GM23338 (cell line): ENCODE data around the gene STK38. TPM values are rescaled to one million over a fixed set of nuclear protein-coding genes. Genes with fewer than 3 reads are reported as not detected.

Experiments used
- ATAC-seq: fragments of 200-7000 bp; cut with Tn5 transposase; 3 replicates; pipeline ENCODE4 v1.9.1; 2020
- DNase-seq: peaks from one replicate; pipeline ENCODE4 v3.0.0-alpha.2; 2015; ENCODE audit warnings: low spot score
- H2AFZ ChIP-seq: fragments of 200-600 bp; sonication (generic); 2 replicates; pipeline ENCODE4 v1.8.0; 2016; ENCODE audit warnings: antibody characterized with exemption, mild to moderate bottlenecking, moderate library complexity
- H3F3A ChIP-seq: fragments of 200-600 bp; sonication (generic); replicated peaks from 2 replicates; pipeline ENCODE4 v1.8.0; 2017; ENCODE audit warnings: antibody characterized with exemption, mixed run types, low read depth
- H3K27ac ChIP-seq: fragments of 200-600 bp; sonication (generic); 2 replicates; pipeline ENCODE4 v1.6.1; 2016; ENCODE audit warnings: low read depth
- H3K27me3 ChIP-seq: fragments of 200-600 bp; sonication (generic); 2 replicates; pipeline ENCODE4 v1.8.0; 2016; ENCODE audit warnings: mild to moderate bottlenecking, mixed run types, moderate library complexity; ENCODE audit not compliant: insufficient read depth
- H3K36me3 ChIP-seq: fragments of 200-600 bp; sonication (generic); 2 replicates; pipeline ENCODE4 v1.8.0; 2016; ENCODE audit warnings: mild to moderate bottlenecking; ENCODE audit not compliant: insufficient read depth
- H3K4me1 ChIP-seq: fragments of 200-600 bp; sonication (generic); 2 replicates; pipeline ENCODE4 v1.8.0; 2016; ENCODE audit warnings: mild to moderate bottlenecking, moderate library complexity; ENCODE audit not compliant: insufficient read depth
- H3K4me2 ChIP-seq: fragments of 200-600 bp; sonication (generic); 2 replicates; pipeline ENCODE4 v1.7.1; 2017; ENCODE audit warnings: mixed run types
- H3K4me3 ChIP-seq: fragments of 200-600 bp; sonication (generic); 2 replicates; pipeline ENCODE4 v1.6.1; 2016; ENCODE audit warnings: mixed run types
- H3K79me2 ChIP-seq: fragments of 200-600 bp; sonication (generic); replicated peaks from 2 replicates; pipeline ENCODE4 v1.8.0; 2017; ENCODE audit warnings: mild to moderate bottlenecking; ENCODE audit not compliant: insufficient read depth
- H3K9me2 ChIP-seq: fragments of 200-600 bp; sonication (generic); 2 replicates; pipeline ENCODE4 v1.8.0; 2017; ENCODE audit not compliant: insufficient read depth
- H4K20me1 ChIP-seq: fragments of 200-600 bp; sonication (generic); replicated peaks from 2 replicates; pipeline ENCODE4 v1.8.0; 2017; ENCODE audit warnings: mild to moderate bottlenecking; ENCODE audit not compliant: insufficient read depth
- H3K27ac Mint-ChIP-seq: 2 replicates; pipeline ENCODE4 v1.8.0; 2020; ENCODE audit warnings: inconsistent platforms, mild to moderate bottlenecking, moderate library complexity, mixed read lengths
- H3K27me3 Mint-ChIP-seq: 3 replicates; pipeline ENCODE4 v1.8.0; 2022; ENCODE audit warnings: low read depth, mild to moderate bottlenecking, moderate library complexity, mixed read lengths, inconsistent platforms; ENCODE audit not compliant: insufficient read depth, poor library complexity
- H3K36me3 Mint-ChIP-seq: 3 replicates; pipeline ENCODE4 v1.8.0; 2021; ENCODE audit warnings: low read depth, mild to moderate bottlenecking, inconsistent platforms, moderate library complexity, mixed read lengths
- H3K4me1 Mint-ChIP-seq: 3 replicates; pipeline ENCODE4 v1.8.0; 2020; ENCODE audit warnings: mild to moderate bottlenecking, inconsistent platforms, mixed read lengths
- H3K4me3 Mint-ChIP-seq: 3 replicates; pipeline ENCODE4 v1.8.0; 2021; ENCODE audit warnings: moderate library complexity, mild to moderate bottlenecking, inconsistent platforms, mixed read lengths
- H3K9me3 Mint-ChIP-seq: 3 replicates; pipeline ENCODE4 v1.8.0; 2020; ENCODE audit warnings: moderate library complexity, mild to moderate bottlenecking, inconsistent platforms, mixed read lengths
- CREB1 ChIP-seq: fragments of 250-450 bp; sonication (Bioruptor Pico); IDR thresholded peaks from 2 replicates; pipeline ENCODE4 v1.5.0; 2020; ENCODE audit warnings: low read depth, mild to moderate bottlenecking, moderate library complexity
- EZH2 ChIP-seq: fragments of 200-600 bp; sonication (generic); IDR thresholded peaks from one replicate; pipeline ENCODE4 v1.8.0; 2017; ENCODE audit warnings: antibody characterized with exemption, mild to moderate bottlenecking, low read depth; ENCODE audit not compliant: unreplicated experiment
- EZH2phosphoT487 ChIP-seq: fragments of 200-600 bp; sonication (generic); IDR thresholded peaks from one replicate; pipeline ENCODE4 v1.8.1; 2018; ENCODE audit warnings: antibody characterized with exemption; ENCODE audit not compliant: unreplicated experiment
- JUNB ChIP-seq: IDR thresholded peaks from one replicate; pipeline ENCODE4 v1.6.1; 2016; ENCODE audit warnings: antibody characterized with exemption; ENCODE audit not compliant: unreplicated experiment
- NANOG ChIP-seq: IDR thresholded peaks from 2 replicates; pipeline ENCODE4 v1.6.1; 2016; ENCODE audit warnings: antibody characterized with exemption, borderline replicate concordance
- STAT1 ChIP-seq: IDR thresholded peaks from one replicate; pipeline ENCODE4 v1.6.1; 2016; ENCODE audit warnings: antibody characterized with exemption; ENCODE audit not compliant: unreplicated experiment
- ZNF114 ChIP-seq: fragments of 250-450 bp; sonication (Bioruptor Pico); IDR thresholded peaks from 2 replicates; pipeline ENCODE4 v1.5.0; 2020; ENCODE audit warnings: mild to moderate bottlenecking, moderate library complexity
- ZNF331 ChIP-seq: fragments of 250-450 bp; sonication (Bioruptor Pico); IDR thresholded peaks from 2 replicates; pipeline ENCODE4 v1.5.0; 2020; ENCODE audit warnings: low read depth, mild to moderate bottlenecking, moderate library complexity
- polyA plus RNA-seq: library from polyadenylated mRNA; unstranded; fragments of >200 nt; fragmentation: Nextera tagmentation; extraction: Ambion mirVana; gene quantifications from 2 replicates; pipeline ENCODE4 v1.2.1, GENCODE V29; 2016
- total RNA-seq: library from RNA; depleted of rRNA; stranded (reverse); fragments of >200 nt; shearing (Covaris generic); gene quantifications from 2 replicates; pipeline ENCODE4 v1.2.3, GENCODE V29; 2014
- TF ChIP-seq, protein P1 (sequence below): fragments of 250-450 bp; sonication (Bioruptor Pico); IDR thresholded peaks from 2 replicates; pipeline ENCODE4 v1.5.0; 2020; ENCODE audit warnings: mild to moderate bottlenecking, moderate library complexity
- TF ChIP-seq, protein P2 (sequence below), 2 experiments: fragments of 200-600 bp in 1 of 2; sonication (generic) in 1 of 2; conservative IDR thresholded peaks; 2 replicates each; pipeline versions ENCODE4 v1.5.1 to v1.6.1; 2016 to 2017; ENCODE audit warnings: antibody characterized with exemption in 2 of 2, low read depth in 2 of 2, mild to moderate bottlenecking in 2 of 2, moderate library complexity in 1 of 2
- TF ChIP-seq, protein P3 (sequence below): IDR thresholded peaks from one replicate; pipeline ENCODE4 v1.6.1; 2018; ENCODE audit warnings: antibody characterized with exemption; ENCODE audit not compliant: unreplicated experiment
- TF ChIP-seq, protein P4 (sequence below): IDR thresholded peaks from 2 replicates; pipeline ENCODE4 v1.6.1; 2016; ENCODE audit warnings: antibody characterized with exemption

Gene STK38
- total and polyA plus RNA-seq, 2 experiments from 2014 or later = 10.8 to 17.4 TPM

DNA sequence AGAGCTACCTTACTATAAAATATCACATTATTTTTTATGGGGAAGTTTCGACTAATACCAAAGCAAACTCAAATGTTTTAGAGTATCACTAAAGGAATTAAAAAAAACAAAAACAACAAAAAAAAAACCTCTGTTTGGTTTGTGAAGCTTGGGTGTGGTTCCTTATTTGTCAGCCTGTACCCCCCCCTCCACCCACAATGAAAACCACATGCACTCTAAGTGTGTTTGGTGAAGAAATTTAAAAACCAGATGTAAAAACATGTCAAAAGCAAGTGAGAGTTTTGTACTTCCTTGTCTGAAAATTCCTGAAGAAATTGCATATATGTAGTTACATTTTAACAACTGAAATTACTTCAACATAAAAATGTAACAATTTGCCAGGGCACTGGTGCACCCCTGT, 3.1 kb downstream of the STK38 start:
- peaks cover 14% of the 10 kb centered on the region; the same call in 1 of the 2 replicates for H4K20me1 ChIP-seq
- no peaks in the 10 kb centered on the region for H3K9me2 ChIP-seq
- H3K36me3 Mint-ChIP-seq = peaks cover 14% of the 10 kb centered on the region; the same call in 2 of the 3 replicates
- no peak for TF ChIP-seq ZNF114 (CRISPR knock-in tag)
- TF ChIP-seq STAT1 = no peak
- TF ChIP-seq NANOG = no peak
- no peak for TF ChIP-seq CREB1
- TF ChIP-seq JUNB = no peak
- TF ChIP-seq, protein P1, sequence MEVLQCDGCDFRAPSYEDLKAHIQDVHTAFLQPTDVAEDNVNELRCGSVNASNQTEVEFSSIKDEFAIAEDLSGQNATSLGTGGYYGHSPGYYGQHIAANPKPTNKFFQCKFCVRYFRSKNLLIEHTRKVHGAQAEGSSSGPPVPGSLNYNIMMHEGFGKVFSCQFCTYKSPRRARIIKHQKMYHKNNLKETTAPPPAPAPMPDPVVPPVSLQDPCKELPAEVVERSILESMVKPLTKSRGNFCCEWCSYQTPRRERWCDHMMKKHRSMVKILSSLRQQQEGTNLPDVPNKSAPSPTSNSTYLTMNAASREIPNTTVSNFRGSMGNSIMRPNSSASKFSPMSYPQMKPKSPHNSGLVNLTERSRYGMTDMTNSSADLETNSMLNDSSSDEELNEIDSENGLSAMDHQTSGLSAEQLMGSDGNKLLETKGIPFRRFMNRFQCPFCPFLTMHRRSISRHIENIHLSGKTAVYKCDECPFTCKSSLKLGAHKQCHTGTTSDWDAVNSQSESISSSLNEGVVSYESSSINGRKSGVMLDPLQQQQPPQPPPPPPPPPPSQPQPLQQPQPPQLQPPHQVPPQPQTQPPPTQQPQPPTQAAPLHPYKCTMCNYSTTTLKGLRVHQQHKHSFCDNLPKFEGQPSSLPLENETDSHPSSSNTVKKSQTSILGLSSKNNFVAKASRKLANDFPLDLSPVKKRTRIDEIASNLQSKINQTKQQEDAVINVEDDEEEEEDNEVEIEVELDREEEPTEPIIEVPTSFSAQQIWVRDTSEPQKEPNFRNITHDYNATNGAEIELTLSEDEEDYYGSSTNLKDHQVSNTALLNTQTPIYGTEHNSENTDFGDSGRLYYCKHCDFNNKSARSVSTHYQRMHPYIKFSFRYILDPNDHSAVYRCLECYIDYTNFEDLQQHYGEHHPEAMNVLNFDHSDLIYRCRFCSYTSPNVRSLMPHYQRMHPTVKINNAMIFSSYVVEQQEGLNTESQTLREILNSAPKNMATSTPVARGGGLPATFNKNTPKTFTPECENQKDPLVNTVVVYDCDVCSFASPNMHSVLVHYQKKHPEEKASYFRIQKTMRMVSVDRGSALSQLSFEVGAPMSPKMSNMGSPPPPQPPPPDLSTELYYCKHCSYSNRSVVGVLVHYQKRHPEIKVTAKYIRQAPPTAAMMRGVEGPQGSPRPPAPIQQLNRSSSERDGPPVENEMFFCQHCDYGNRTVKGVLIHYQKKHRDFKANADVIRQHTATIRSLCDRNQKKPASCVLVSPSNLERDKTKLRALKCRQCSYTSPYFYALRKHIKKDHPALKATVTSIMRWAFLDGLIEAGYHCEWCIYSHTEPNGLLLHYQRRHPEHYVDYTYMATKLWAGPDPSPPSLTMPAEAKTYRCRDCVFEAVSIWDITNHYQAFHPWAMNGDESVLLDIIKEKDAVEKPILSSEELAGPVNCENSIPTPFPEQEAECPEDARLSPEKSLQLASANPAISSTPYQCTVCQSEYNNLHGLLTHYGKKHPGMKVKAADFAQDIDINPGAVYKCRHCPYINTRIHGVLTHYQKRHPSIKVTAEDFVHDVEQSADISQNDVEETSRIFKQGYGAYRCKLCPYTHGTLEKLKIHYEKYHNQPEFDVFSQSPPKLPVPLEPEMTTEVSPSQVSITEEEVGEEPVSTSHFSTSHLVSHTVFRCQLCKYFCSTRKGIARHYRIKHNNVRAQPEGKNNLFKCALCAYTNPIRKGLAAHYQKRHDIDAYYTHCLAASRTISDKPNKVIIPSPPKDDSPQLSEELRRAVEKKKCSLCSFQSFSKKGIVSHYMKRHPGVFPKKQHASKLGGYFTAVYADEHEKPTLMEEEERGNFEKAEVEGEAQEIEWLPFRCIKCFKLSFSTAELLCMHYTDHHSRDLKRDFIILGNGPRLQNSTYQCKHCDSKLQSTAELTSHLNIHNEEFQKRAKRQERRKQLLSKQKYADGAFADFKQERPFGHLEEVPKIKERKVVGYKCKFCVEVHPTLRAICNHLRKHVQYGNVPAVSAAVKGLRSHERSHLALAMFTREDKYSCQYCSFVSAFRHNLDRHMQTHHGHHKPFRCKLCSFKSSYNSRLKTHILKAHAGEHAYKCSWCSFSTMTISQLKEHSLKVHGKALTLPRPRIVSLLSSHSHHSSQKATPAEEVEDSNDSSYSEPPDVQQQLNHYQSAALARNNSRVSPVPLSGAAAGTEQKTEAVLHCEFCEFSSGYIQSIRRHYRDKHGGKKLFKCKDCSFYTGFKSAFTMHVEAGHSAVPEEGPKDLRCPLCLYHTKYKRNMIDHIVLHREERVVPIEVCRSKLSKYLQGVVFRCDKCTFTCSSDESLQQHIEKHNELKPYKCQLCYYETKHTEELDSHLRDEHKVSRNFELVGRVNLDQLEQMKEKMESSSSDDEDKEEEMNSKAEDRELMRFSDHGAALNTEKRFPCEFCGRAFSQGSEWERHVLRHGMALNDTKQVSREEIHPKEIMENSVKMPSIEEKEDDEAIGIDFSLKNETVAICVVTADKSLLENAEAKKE = no peak
- TF ChIP-seq, protein P2, sequence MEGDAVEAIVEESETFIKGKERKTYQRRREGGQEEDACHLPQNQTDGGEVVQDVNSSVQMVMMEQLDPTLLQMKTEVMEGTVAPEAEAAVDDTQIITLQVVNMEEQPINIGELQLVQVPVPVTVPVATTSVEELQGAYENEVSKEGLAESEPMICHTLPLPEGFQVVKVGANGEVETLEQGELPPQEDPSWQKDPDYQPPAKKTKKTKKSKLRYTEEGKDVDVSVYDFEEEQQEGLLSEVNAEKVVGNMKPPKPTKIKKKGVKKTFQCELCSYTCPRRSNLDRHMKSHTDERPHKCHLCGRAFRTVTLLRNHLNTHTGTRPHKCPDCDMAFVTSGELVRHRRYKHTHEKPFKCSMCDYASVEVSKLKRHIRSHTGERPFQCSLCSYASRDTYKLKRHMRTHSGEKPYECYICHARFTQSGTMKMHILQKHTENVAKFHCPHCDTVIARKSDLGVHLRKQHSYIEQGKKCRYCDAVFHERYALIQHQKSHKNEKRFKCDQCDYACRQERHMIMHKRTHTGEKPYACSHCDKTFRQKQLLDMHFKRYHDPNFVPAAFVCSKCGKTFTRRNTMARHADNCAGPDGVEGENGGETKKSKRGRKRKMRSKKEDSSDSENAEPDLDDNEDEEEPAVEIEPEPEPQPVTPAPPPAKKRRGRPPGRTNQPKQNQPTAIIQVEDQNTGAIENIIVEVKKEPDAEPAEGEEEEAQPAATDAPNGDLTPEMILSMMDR (conservative IDR thresholded peaks at IDR 0.05; ENCODE audit: low read depth in 2 of 2) = no peak
- no peak for TF ChIP-seq EZH2
- TF ChIP-seq, protein P3, sequence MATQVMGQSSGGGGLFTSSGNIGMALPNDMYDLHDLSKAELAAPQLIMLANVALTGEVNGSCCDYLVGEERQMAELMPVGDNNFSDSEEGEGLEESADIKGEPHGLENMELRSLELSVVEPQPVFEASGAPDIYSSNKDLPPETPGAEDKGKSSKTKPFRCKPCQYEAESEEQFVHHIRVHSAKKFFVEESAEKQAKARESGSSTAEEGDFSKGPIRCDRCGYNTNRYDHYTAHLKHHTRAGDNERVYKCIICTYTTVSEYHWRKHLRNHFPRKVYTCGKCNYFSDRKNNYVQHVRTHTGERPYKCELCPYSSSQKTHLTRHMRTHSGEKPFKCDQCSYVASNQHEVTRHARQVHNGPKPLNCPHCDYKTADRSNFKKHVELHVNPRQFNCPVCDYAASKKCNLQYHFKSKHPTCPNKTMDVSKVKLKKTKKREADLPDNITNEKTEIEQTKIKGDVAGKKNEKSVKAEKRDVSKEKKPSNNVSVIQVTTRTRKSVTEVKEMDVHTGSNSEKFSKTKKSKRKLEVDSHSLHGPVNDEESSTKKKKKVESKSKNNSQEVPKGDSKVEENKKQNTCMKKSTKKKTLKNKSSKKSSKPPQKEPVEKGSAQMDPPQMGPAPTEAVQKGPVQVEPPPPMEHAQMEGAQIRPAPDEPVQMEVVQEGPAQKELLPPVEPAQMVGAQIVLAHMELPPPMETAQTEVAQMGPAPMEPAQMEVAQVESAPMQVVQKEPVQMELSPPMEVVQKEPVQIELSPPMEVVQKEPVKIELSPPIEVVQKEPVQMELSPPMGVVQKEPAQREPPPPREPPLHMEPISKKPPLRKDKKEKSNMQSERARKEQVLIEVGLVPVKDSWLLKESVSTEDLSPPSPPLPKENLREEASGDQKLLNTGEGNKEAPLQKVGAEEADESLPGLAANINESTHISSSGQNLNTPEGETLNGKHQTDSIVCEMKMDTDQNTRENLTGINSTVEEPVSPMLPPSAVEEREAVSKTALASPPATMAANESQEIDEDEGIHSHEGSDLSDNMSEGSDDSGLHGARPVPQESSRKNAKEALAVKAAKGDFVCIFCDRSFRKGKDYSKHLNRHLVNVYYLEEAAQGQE = no peak
- TF ChIP-seq ZNF331 (CRISPR knock-in tag) = no peak
- no peak for TF ChIP-seq EZH2phosphoT487
- TF ChIP-seq, protein P4, sequence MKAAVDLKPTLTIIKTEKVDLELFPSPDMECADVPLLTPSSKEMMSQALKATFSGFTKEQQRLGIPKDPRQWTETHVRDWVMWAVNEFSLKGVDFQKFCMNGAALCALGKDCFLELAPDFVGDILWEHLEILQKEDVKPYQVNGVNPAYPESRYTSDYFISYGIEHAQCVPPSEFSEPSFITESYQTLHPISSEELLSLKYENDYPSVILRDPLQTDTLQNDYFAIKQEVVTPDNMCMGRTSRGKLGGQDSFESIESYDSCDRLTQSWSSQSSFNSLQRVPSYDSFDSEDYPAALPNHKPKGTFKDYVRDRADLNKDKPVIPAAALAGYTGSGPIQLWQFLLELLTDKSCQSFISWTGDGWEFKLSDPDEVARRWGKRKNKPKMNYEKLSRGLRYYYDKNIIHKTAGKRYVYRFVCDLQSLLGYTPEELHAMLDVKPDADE = no peak
- peaks cover 9% of the 10 kb centered on the region for H3K36me3 ChIP-seq
- H3F3A ChIP-seq = no peaks in the 10 kb centered on the region
- no peak overlapping the region for H3K27ac ChIP-seq
- H3K27ac Mint-ChIP-seq = no peak overlapping the region
- peaks cover 7% of the 10 kb centered on the region for H3K4me1 Mint-ChIP-seq
- H3K4me3 Mint-ChIP-seq = no peak overlapping the region
- H3K4me2 ChIP-seq = no peak overlapping the region
- H3K4me3 ChIP-seq = no peak overlapping the region
- H3K27me3 ChIP-seq = no peaks in the 10 kb centered on the region
- H3K79me2 ChIP-seq = peaks cover 68% of the 10 kb centered on the region
- no peaks in the 10 kb centered on the region for H3K9me3 Mint-ChIP-seq
- ATAC-seq (no peak), DNase-seq (no peak)
- peaks cover 17% of the 10 kb centered on the region for H3K4me1 ChIP-seq
- H2AFZ ChIP-seq = no peak overlapping the region
- peaks cover 5% of the 10 kb centered on the region for H3K27me3 Mint-ChIP-seq
